Measurements from ENCODE around the gene TLR10.
"Not testable (repeated sequence)": the region's sequence is repeated elsewhere in the genome, so short reads cannot be mapped to it uniquely, and the experiment has no call there.

Gene TLR10

GRCh38 chr4:38775326-38775725 is 7.5 kb downstream of the TLR10 start:
- ATAC-seq (ENCODE audit: low read depth) (no peak), DNase-seq (ENCODE audit: low spot score) (no peak)
- TF ChIP-seq CTCF (IDR thresholded peaks at IDR 0.05; ENCODE audit: poor library complexity, severe bottlenecking) = no peak
- Histone ChIP-seq H3K4me3 (ENCODE audit: severe bottlenecking) (no peak overlapping the region), H3K27me3 (ENCODE audit: insufficient read depth, poor library complexity, severe bottlenecking) (no peaks in the 10 kb centered on the region), H3K4me1 (ENCODE audit: insufficient read depth, poor library complexity, severe bottlenecking) (no peaks in the 10 kb centered on the region), H3K9me3 (ENCODE audit: severe bottlenecking) (no peaks in the 10 kb centered on the region), H3K36me3 (ENCODE audit: low read depth) (no peaks in the 10 kb centered on the region), H3K27ac (ENCODE audit: poor library complexity, severe bottlenecking) (no peak overlapping the region)

- H3K4me1 ChIP-seq (ENCODE audit: insufficient read depth, poor library complexity, severe bottlenecking) = no peaks in the 10 kb centered on the region
- TF ChIP-seq CTCF (IDR thresholded peaks at IDR 0.05; ENCODE audit: poor library complexity, severe bottlenecking) = no peak
- no peaks in the 10 kb centered on the region for H3K36me3 ChIP-seq (ENCODE audit: low read depth)
- no peak for ATAC-seq (ENCODE audit: low read depth)
- no peak overlapping the region for H3K27ac ChIP-seq (ENCODE audit: poor library complexity, severe bottlenecking)
- H3K27me3 ChIP-seq (ENCODE audit: insufficient read depth, poor library complexity, severe bottlenecking) = no peaks in the 10 kb centered on the region
- DNase-seq (ENCODE audit: low spot score) = no peak
- no peak overlapping the region for H3K4me3 ChIP-seq (ENCODE audit: severe bottlenecking)
- no peaks in the 10 kb centered on the region for H3K9me3 ChIP-seq (ENCODE audit: severe bottlenecking)
Measured at GRCh38 chr4:38774181-38774955, 8.4 kb downstream of the TLR10 start.

- H3K4me3 ChIP-seq (ENCODE audit: severe bottlenecking); H3K4me1 ChIP-seq (ENCODE audit: insufficient read depth, poor library complexity, severe bottlenecking); H3K9me3 ChIP-seq (ENCODE audit: severe bottlenecking); DNase-seq (ENCODE audit: low spot score); H3K27ac ChIP-seq (ENCODE audit: poor library complexity, severe bottlenecking); H3K36me3 ChIP-seq (ENCODE audit: low read depth); H3K27me3 ChIP-seq (ENCODE audit: insufficient read depth, poor library complexity, severe bottlenecking); ATAC-seq (ENCODE audit: low read depth): not testable (repeated sequence)
Measured at GRCh38 chr4:38770281-38770680, 12.5 kb downstream of the TLR10 start.

- no peaks in the 10 kb centered on the region for H3K36me3 ChIP-seq (ENCODE audit: low read depth)
- no peak for ATAC-seq (ENCODE audit: low read depth)
Measured at GRCh38 chr4:38769857-38770256, 12.9 kb downstream of the TLR10 start.

GRCh38 chr4:38769441-38769840 is 13.3 kb downstream of the TLR10 start:
- Histone ChIP-seq H3K27me3 (ENCODE audit: insufficient read depth, poor library complexity, severe bottlenecking) (no peaks in the 10 kb centered on the region), H3K27ac (ENCODE audit: poor library complexity, severe bottlenecking) (no peak overlapping the region), H3K4me3 (ENCODE audit: severe bottlenecking) (no peak overlapping the region), H3K36me3 (ENCODE audit: low read depth) (no peaks in the 10 kb centered on the region), H3K9me3 (ENCODE audit: severe bottlenecking) (no peaks in the 10 kb centered on the region), H3K4me1 (ENCODE audit: insufficient read depth, poor library complexity, severe bottlenecking) (no peaks in the 10 kb centered on the region)
- ATAC-seq (ENCODE audit: low read depth) = no peak
- no peak for TF ChIP-seq CTCF (IDR thresholded peaks at IDR 0.05; ENCODE audit: poor library complexity, severe bottlenecking)
- DNase-seq (ENCODE audit: low spot score) = no peak

More at GRCh38 chr4:38769857-38770256, 12.9 kb downstream of the TLR10 start:
- TF ChIP-seq CTCF (IDR thresholded peaks at IDR 0.05; ENCODE audit: poor library complexity, severe bottlenecking) = no peak
- H3K27me3 ChIP-seq (ENCODE audit: insufficient read depth, poor library complexity, severe bottlenecking) = no peaks in the 10 kb centered on the region
- no peak overlapping the region for H3K4me3 ChIP-seq (ENCODE audit: severe bottlenecking)
- DNase-seq (ENCODE audit: low spot score) = no peak
- no peak overlapping the region for H3K27ac ChIP-seq (ENCODE audit: poor library complexity, severe bottlenecking)
- no peaks in the 10 kb centered on the region for H3K9me3 ChIP-seq (ENCODE audit: severe bottlenecking)
- no peaks in the 10 kb centered on the region for H3K4me1 ChIP-seq (ENCODE audit: insufficient read depth, poor library complexity, severe bottlenecking)
